Renal pelvis (tissue), 12 donors: ENCODE results near the gene ANKRD42. TPM values are rescaled to one million over a fixed set of nuclear protein-coding genes. Genes with fewer than 3 reads are reported as not detected.

Experiments used
- DNase-seq: peaks from one replicate; pipeline ENCODE4 v3.0.0-alpha.2; 2013
- long read RNA-seq, 16 experiments: transcript quantifications; one replicate each; lab custom pipeline, GENCODE V29; 2026
- polyA plus RNA-seq, 3 donors: library from polyadenylated mRNA; unstranded; fragments of 120-200 nt; gene quantifications; one replicate each; pipeline ENCODE4 v1.2.1, GENCODE V29; 2013; ENCODE audit not compliant: insufficient read length in 3 of 3

Gene ANKRD42
- 10 to 100 TPM; 15.0 to 21.9 (median 19.9) TPM for polyA plus RNA-seq
- long read RNA-seq, donor 1, full-length matches to known transcripts, result 1 of 68 reads
- long read RNA-seq, donor 1, partial matches to known transcripts, result 17 of 68 reads
- long read RNA-seq, donor 1, other reads (novel, unspliced or antisense), result 50 of 68 reads
- long read RNA-seq, donor 2, full-length matches to known transcripts, result 3 of 70 reads
- long read RNA-seq, donor 2, partial matches to known transcripts, result 5 of 70 reads
- long read RNA-seq, donor 2, other reads (novel, unspliced or antisense), result 62 of 70 reads
- long read RNA-seq, donor 3, partial matches to known transcripts, result 63 of 70 reads
- long read RNA-seq, donor 3, other reads (novel, unspliced or antisense), result 7 of 70 reads
- long read RNA-seq, donor 4, partial matches to known transcripts, result 7 of 58 reads
- long read RNA-seq, donor 4, other reads (novel, unspliced or antisense), result 49 of 58 reads
- long read RNA-seq, donor 5, full-length matches to known transcripts, result 1 of 1 reads
- long read RNA-seq, donor 5, partial matches to known transcripts, result 0 of 1 reads
- long read RNA-seq, donor 5, other reads (novel, unspliced or antisense), result 0 of 1 reads
- long read RNA-seq, donor 6, full-length matches to known transcripts, result 3 of 3 reads
- long read RNA-seq, donor 6, partial matches to known transcripts, result 0 of 3 reads
- long read RNA-seq, donor 6, other reads (novel, unspliced or antisense), result 0 of 3 reads
- long read RNA-seq, donor 7, full-length matches to known transcripts, result 2 of 44 reads
- long read RNA-seq, donor 7, partial matches to known transcripts, result 8 of 44 reads
- long read RNA-seq, donor 7, other reads (novel, unspliced or antisense), result 34 of 44 reads
- long read RNA-seq, donor 8, partial matches to known transcripts, result 0 of 16 reads
- long read RNA-seq, donor 8, other reads (novel, unspliced or antisense), result 16 of 16 reads
- long read RNA-seq, donor 9, full-length matches to known transcripts, result 4 of 4 reads
- long read RNA-seq, donor 9, partial matches to known transcripts, result 0 of 4 reads
- long read RNA-seq, donor 9, other reads (novel, unspliced or antisense), result 0 of 4 reads
- long read RNA-seq, donor 10, partial matches to known transcripts, result 68 of 76 reads
- long read RNA-seq, donor 10, other reads (novel, unspliced or antisense), result 7 of 76 reads
- long read RNA-seq, donor 11, full-length matches to known transcripts, result 3 of 3 reads
- long read RNA-seq, donor 11, partial matches to known transcripts, result 0 of 3 reads
- long read RNA-seq, donor 11, other reads (novel, unspliced or antisense), result 0 of 3 reads
- long read RNA-seq, donor 12, full-length matches to known transcripts, result 5 of 5 reads
- long read RNA-seq, donor 12, partial matches to known transcripts, result 0 of 5 reads
- long read RNA-seq, donor 12, other reads (novel, unspliced or antisense), result 0 of 5 reads
- long read RNA-seq, donor 13, partial matches to known transcripts, result 5 of 18 reads
- long read RNA-seq, donor 13, other reads (novel, unspliced or antisense), result 12 of 18 reads
- long read RNA-seq, donor 14, result 0 reads
- long read RNA-seq, donor 15, full-length matches to known transcripts, result 1 of 11 reads
- long read RNA-seq, donor 15, partial matches to known transcripts, result 10 of 11 reads
- long read RNA-seq, donor 15, other reads (novel, unspliced or antisense), result 0 of 11 reads
- long read RNA-seq, donor 16, full-length matches to known transcripts, result 1 of 79 reads
- long read RNA-seq, donor 16, partial matches to known transcripts, result 17 of 79 reads
- long read RNA-seq, donor 16, other reads (novel, unspliced or antisense), result 61 of 79 reads

DNA sequence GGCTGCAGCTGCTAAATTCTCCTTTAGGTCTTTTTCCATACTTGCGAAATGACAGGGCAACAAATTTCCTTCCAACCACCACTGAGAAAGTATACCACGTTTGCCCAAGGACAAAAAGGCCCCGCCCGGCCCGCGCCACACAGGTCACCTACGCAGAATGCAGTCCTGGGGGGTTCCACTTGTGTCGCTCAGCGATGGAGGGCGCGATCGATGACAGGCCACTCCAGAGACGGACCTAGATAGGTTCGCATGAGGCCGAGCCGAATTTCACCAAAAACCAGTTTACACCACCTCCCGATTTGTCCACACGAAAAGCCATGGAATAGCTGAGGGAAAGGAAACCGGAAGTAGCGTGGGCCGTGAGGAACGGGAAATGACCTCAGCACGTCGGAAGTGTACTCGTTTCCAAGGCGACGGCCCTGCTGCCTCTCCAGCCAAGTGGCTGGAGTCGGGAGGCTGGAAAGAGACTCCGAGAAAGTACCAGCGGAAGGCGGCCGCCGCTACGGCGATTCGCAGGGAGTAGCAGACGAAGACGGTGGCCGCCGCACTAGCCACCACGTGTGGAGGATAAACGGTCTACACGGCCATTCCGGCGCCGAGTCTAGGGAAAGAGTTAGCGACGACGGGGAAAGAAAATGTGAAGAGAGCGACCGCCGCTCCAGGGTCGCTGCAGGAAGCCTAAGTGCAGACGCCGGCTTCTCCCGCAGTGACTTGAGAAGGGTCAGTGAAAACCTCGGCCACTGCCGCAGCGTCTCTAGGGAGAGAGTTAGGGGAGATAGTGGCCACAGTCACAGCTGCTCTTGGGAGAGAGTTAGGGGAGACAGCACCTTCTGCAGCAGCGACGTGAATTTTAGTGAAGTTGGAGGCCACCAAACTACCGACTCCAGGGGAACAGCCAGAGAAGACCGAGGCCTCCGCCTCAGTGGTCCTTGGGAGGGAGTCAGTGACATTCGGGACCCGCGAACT is at the start of gene ANKRD42:
Gene ANKRD42 (plus strand): TSS at position 398 of the 966 bp plus-strand sequence. CDS start 959 bp downstream, outside the sequence.
- peak; percentile 96 for DNase-seq

DNA sequence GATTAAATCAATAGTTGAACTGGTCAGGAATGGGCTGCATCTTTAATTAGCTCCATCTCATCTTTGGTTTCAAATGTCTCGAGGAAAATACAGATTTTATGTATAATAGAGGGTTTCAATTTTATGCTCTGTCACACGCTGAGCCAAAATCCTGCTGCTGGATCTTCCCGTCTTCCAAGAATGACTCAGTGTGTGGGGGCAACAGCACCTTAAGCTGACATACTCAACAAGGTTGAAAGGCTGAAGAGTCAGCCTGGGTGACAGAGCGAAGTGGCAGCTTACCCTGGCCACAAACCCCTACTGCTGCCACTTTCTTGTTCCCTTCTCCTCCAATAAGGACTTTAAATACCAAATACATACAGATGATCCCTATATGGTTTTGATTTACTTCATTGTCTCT is 45.6 kb upstream of the ANKRD42 start:
- no peak for DNase-seq

- DNase-seq, result no peak
Observed at GRCh38 chr11:83150450-83150849, 43.1 kb upstream of the ANKRD42 start.

- no peak for DNase-seq
Observed at GRCh38 chr11:83151274-83151977, 42.1 kb upstream of the ANKRD42 start.

GRCh38 chr11:83152264-83152663 is 41.2 kb upstream of the ANKRD42 start:
- DNase-seq, result no peak

DNA sequence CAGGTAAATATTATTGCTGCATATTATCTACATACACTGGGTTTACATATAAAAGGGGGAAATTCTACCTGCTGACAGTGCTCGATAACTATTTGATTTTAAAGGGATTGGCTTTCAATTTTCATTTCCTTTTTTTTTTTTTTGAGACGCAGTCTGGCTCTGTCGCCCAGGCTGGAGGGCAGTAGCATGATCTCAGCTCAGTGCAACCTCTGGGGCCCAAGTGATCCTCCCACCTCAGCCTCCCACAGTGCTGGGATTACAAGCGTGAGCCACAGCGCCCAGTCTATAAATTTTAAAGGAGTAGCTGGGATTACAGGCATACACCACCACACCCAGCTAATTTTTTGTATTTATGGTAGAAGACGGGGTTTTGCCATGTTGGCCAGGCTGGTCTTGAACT is 39.7 kb upstream of the ANKRD42 start:
- DNase-seq, result no peak

GRCh38 chr11:83156144-83156995 is 37.1 kb upstream of the ANKRD42 start:
- DNase-seq, result peak; percentile 100

- DNase-seq, result no peak
Observed at GRCh38 chr11:83156996-83157593, 36.4 kb upstream of the ANKRD42 start, which contains the start of gene PCF11. Gene PCF11 (plus strand): TSS chr11:83157131. CDS start chr11:83157440, 309 bp downstream.

DNA sequence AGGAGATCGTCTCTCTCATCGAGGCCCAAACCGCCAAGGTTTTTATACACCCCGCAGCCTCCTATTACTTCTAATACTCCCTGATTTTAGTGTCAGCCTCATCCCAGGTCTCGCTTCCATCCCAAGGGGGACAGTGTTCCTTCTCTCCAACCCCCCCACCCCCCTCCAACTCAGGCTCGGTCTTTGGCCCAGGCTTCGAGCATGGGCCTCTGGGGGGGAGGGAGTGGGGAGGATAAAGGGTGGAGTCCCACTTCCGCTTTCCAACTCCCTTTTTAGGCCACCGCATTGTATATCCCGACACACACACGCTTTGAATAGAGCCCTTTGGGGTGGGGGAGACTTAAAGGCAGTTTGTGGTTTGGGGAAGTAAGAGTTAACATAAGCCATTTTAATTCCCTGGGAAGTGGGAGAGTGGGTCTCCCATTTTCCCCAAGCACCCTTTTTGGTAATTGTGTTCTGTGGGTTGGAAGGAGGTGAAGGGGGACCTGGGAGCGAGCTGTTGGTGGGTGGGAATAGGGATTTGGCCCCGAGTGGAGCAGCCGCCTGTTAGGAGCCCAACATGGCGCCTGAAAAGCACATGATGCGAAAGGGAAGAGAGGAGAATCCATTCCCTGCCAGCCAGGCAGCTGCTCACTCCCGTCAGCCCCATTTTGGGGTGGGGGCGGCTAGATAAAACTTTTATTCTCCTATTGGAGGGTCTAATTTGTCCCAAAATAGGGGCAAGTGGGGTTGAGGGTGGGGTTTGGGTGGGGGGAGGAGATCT is 35.7 kb upstream of the ANKRD42 start:
- DNase-seq, result peak; percentile 62

DNA sequence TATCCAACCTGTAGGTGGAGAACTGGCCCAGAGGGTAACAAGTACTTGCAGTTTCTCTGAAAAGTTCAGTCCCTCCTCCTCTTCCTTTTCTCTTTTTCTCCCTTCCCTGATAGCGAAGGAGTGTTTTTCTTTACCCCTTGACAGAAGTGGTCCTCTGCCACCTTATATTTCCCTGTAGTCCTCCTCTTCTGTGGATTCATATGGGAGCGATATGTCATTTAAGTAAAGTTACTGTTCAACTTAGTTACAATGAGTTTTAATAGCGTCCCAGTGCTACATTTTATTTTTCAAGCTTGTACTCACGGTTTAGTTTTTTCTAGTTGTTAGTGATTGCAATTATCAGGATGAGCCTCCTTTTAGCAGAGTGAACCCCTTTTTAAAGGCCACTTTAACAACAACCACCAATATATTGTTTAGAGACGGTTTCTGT is 35.1 kb upstream of the ANKRD42 start:
- DNase-seq, result no peak

DNA sequence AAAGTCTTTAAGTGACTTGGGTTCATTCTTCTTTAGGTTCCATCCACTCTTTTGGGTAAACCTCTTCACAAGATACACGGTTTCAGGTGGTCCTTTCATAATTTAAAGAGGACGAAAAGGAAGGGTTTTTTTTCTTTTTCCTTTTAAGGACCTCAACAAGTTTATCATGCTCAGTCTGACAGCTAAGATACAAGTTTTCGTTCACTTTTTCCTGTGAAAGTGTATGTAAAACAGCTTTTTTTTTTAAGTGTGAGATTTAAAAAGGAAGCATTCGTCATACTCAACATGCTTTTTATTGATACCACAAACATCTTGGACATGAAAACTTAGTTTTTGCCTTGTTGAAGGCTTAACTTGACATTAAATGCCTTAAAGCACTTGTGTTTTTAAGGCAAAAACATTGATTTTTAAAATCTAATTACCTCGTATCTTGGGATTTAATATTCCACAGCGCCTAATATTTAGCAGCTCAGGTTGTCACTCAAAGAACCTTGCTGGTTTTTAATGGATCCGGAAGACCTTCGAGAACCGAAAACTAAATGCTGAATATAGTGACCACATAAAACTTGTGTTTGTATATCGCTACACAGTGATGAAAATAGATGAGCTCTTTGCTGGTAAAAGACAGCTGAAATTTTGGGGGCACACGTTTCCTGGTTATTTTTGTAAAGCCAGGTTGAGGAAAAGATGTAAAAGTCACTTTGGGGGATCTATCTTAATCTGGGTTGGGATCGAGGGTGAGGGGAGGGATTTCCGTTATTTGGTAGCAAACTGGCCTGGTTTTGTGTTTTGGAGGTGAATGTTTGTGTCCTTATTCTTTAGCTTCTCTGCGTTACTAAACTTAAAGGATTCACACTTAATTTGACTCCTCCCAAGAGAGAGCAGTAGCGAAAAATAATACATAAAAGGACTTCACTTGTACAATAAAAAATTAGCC is 34.3 kb upstream of the ANKRD42 start:
- DNase-seq, result no peak

- DNase-seq, result no peak
Observed at GRCh38 chr11:83159902-83160865, 33.3 kb upstream of the ANKRD42 start.

DNA sequence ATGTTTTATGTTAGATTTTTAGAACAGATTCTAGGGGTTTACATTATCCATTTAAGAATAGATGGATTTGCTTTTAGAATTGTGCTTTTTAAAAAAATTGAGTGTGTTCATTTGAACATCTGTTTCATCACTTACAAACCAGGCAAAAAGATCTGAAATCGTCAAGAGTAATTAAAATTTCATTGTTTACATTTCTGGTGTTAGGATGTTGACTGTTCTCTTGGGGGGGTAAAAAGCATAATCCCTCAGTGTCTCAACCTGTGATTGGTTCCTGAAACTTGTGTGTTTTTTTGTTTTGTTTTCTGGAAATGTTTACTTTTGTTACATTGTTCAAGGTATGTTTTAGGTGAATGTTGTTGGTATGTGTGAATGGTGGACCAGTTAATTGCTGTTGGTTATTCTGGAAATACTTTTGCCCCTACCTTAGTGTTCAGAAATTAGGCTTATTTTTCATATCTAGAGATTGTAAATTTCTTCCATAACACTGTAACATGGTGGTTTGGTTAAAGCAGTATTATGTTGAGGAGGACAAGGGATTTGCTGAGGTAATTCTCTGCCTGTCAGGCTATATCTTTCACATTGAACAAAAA is 31.8 kb upstream of the ANKRD42 start:
- no peak for DNase-seq

DNA sequence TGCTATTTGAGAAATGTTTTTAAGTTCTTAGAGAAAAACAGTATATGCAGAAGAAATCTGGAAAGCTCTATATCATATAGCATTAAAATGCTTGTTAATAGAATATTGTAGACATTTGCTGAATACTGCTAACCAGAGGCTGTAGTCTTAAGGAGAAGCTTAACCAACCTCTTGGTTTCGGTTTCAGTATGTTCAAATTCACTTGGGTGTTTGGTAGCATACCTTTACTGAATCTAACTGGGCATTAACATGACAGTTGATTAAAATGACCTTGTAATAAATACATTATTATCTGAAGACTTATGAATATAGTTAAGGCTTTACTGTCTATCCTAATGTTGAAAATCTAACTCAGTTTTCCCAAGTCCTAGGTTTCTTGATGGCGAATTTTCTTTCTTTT is 31.1 kb upstream of the ANKRD42 start:
- DNase-seq, result no peak
